ENCODE measurements around the gene ARL11.
"Not testable (repeated sequence)": the region's sequence is repeated elsewhere in the genome, so short reads cannot be mapped to it uniquely, and the experiment has no call there.

The ARL11 gene

DNA sequence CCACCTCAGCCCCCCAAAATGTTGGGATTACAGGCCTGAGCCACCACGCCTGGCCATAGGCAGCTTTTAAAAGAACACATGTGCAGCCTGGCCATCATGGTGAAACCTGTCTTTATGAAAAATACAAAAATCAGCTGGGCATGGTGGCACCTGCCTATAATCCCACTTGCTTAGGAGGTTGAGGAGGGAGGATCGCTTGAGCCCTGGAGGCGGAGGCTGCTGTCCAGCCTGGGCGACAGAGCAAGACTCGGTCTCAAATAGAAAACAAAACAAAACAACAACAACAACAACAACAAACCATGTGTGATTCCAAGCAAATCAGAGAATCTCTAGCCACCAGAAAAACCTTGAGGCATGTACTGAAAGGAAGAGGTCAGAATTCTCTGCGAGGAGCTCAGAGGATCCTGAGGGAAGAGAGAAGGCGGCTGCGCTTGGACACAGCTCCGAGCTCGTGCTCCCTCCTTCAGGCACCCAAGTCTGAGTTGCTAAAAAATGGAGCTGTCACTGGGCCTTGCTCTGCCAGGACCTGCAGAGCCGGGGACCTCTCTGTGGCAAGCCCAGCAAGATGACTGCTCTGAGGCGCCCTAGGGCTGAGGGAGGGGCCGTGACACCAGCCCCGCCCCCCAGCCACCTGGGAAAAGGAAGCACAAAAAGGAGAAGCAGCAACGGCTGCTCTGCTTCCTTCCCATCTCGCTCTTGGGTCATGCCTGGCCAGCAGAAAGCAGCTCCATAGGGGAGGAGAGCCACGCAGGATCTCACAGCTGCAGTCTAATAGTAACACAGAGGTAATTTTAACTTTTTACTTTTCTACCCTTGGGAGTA is at the start of gene ARL11:
ARL11 (plus strand) TSS at position 677 of the 822 bp plus-strand sequence. CDS start 1,941 bp downstream, outside the sequence.
- ATAC-seq (peak; percentile 87), DNase-seq (peak; percentile 77)

DNA sequence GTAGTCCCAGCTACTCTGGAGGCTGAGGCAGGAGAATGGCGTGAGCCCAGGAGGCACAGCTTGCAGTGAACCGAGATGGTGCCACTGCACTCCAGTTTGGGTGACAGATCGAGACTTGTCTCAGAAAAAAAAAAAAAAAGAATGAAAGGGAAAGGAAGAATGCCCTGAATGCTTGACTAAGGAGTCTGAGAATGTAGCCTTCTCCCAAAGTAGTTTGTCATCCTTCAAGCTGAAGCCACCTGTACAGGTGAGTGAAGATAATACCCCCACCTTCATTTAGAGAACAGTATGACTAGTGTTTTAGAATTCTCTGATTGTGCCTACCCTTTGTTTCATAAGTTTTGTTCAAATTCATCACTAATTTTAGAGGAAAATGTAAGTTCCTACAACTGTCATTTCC is 48.8 kb upstream of the ARL11 start:
- ATAC-seq (no peak), DNase-seq (no peak)

DNA sequence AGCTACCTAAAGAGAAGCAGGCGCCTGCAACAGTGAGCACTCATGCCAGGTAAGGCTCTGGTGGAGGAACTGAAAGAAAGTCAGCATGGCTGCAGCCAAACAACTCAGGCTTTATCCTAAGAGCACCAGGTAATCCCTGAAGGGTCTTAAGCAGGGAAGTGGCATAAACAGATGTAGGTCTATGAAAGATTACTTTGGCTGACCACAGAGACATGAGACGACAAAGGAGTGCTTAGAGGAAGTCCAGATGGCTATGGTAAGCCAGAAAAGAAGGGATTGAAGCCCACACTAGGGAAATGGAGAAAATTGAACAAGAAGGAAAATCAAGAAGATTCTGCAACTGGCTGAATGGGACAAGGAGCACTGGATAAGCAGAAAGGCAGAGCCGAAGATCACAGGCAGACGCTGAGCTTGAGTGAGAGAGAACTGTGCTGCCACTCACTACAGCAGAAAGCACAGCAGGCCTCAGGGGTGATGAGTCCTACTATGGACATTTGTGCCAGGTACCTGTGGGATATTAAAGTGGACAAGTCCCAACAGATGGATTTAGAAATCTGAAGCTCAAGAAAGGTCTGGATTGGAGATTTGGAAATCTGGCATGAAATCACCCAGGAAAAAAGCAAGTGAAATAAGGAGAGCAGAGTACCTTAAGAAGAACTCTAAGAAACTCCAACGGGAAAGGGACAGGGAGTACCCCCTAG is 47.2 kb upstream of the ARL11 start:
- ATAC-seq (no peak), DNase-seq (no peak)

DNA sequence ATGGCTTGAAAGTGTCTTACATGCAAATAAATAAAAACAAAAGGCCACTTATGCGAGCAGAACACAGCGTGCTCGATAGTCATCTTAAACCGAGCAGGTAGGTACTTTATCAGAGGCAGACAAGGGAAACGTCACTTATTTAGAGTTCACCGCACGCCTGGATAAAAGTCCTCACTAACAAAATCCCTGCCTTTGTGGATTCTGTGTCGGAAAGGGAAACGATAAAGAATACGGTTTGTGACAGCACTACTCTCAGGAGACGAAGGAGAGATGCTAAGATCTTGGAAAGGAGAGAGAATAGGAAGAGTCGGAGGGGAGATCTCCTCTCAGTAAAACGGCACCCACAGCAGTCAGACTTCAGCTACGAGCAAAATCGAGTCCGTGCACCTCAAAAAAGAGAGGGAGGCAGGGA is 43.5 kb upstream of the ARL11 start:
- DNase-seq (no peak), ATAC-seq (peak; percentile 1)

DNA sequence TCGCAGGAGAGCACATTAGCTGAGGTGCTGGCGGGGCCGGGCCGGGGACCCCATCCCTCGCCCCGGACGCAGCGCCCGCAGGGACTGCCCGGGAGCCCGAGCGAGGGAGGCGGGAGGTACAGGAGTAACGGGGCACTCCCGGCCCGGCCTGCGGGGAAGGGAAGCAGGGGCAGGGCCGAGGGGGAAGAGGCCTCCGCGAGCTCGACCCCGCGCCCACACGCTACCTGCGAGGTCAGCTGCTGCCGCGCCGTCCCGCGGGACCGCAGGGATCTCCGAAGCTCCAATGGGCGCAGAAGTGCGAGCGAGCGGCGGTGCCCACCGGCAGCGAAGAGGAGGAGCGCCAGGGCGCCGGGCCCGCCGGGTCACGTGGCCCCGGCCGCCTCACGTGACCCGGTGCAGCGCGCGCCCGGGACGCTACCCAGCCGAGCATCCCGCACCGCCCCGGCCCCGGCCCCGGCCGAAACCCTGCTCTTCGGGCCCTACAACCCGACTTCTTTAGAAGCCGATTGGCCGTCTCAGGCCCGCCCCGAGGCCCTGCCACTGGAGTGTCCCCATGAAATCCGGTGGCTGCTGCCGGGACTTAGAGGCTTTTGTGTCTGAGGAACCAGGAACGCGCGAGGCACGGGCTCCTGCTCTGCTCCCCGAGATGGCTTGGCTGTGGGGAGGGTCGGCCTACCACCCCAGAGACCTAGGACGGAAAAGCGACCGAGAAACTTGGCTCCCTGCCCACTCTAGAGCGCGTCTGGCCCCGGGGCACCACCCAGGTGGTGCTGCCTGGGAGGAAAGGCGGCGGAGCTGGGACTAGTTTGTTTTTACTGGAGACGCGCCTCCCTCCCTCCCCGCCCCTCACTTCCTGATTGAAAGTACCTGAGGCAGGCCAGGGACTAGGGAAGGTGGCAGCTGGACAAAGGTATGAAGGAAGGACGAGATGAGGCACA is 42.8 kb upstream of the ARL11 start, which contains the start of gene RCBTB1:
RCBTB1 (minus strand) TSS at position 339 of the 938 bp plus-strand sequence. CDS start 18,279 bp downstream, outside the sequence.
- ATAC-seq: peak; percentile 98
- DNase-seq: peak; percentile 77

DNA sequence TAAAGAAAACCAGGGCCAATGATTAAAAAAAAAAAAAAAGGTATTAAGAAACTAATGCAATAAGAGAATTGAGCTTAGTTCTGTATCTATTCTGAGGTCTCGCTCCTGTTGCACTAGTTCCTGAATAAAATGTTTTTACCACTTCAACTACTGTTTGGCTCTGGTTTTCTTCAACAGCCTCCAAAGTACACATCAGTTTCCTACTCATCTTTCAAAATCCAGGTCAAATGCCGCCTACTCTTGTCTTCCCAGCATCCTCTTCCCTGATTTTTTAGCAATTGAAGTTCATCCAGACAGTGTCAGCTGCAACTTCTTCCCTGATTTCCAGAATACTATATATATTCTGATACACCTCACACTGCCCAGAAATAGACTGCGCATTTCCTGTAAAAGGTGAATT is 41.6 kb upstream of the ARL11 start:
- DNase-seq: no peak
- no peak for ATAC-seq

DNA sequence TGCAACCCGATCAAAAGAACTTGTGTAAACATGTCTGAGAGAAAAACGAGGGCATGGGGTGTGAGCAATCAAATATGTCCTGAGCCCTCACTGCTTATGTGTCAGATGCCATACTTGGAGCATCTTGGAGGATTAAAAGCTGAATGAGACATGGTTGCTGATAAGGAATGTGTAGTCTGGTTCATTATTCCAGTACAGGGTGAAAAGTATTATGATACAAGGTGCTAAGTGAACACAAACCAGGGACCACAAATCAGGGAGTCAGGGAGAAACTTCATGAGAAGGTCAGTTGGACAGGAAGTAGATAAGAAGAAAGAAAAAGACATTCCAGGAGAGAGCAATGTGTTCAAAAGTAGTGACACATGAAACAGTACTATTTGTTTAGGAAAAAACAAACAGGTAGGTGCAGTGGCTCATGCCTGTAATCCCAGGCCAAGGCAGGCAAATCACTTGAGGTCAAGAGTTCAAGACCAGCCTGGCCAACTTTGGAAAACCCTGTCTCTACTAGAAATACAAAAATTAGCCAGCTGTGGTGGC is 40.9 kb upstream of the ARL11 start:
- DNase-seq: no peak
- no peak for ATAC-seq

DNA sequence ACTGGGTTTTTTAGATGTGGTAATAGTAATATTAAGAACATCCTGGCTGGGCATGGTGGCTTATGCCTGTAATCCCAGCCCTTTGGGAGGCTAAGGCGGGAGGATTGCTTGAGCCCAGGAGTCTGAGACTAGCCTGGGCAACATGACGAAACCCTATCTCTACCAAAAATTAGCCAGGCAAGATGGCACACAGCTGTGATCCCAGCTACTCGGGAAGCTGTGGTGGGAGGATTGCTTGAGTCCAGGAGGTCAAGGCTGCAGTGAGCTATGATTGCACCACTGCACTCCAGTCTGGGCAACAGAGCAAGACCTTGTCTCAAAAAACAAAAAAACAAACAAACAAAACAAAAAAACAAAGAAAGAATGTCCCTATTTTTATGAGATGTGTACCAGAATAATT is 37.6 kb upstream of the ARL11 start:
- ATAC-seq, DNase-seq: not testable (repeated sequence)

DNA sequence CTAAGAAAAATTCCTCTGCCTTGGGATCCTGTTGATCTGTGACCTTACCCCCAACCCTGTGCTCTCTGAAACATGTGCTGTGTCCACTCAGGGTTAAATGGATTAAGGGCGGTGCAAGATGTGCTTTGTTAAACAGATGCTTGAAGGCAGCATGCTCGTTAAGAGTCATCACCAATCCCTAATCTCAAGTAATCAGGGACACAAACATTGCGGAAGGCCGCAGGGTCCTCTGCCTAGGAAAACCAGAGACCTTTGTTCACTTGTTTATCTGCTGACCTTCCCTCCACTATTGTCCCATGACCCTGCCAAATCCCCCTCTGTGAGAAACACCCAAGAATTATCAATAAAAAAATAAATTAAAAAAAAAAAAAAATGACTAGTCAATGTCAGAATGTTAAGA is 34.4 kb upstream of the ARL11 start:
- not testable (repeated sequence) for ATAC-seq, DNase-seq

DNA sequence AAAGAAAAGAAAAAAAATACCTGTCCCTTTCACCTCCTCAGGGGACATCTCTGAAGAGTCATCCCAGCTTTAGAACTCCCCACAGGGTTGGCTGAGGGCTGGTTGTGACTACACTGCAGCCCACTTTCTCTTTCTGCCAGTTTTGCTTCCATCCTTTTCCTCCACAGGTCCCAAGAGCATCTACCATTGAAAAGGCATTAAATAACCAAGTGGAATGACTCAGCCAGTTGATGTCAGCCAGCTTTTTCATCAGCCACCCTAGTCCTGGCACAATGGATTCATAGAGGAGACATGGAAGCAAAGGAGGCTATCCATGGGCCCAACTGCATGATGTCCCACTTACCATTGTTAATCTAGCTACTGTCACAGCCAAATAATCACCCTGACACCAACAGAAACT is 33.7 kb upstream of the ARL11 start:
- ATAC-seq (no peak), DNase-seq (no peak)

DNA sequence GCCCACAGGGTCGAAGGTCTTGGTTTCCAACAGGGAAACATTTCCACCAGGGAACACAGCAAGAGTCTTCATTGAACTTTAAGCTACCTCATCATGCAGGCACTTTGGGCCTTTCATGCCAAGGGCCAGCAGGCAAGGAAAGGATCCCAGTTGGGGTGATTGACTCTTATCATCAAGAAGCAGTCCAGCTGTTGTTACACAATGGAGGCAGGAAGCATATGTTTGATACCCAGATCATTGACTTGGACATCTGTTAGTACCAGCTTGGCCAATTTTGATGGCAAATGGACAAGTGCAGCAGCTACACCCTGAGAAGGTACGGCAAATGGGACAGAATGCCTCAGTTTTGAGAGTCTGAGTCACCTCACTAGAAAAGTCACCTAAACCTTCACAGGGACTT is 32.1 kb upstream of the ARL11 start:
- DNase-seq: no peak
- ATAC-seq: no peak

DNA sequence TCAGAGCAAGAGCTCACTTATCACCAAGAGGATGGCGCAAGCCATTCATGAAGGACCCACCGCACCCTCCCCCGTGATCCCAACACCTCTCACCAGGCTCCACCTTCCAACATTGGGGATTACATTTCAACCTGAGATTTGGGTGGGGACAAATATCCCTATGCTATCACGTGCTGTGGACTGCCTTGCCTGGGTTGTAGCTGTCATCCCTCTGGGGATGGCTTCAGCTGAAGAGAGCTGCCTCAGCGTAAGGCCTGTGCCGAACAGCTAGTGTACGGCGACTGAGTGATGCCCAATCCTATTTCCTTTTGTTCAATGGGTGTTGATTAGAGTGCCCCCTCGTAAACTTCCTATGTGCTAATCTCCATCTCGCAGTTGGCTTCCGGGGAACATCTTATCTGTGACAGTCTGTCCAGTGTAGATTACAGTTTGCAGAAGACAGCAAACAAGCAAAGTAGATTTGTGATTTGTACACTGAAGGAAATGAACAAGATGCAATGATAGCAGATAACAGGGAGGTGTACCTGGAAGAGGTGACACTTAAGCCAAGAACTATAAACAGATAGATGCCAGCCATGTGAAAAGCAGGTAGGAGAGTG is 31.2 kb upstream of the ARL11 start:
- DNase-seq: no peak

DNA sequence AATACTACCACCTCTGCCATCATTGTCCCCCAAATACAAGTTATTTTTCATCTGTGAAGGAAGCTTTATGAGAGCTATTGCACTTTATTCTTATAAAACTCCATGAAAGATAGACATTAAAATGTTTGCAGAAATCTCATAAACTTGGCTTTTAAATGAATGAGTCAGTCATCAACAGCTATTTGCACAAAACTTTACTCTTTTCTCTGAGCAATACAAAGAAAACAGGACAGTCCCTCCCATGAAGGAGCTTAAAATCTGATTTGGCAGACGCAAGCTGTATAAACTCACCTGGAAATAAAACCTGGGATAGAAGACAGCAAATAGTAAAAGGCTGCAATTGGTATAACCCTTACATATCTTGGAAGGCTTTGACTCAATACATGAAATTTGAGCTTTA is 26.3 kb upstream of the ARL11 start:
- ATAC-seq: no peak
- DNase-seq: no peak

More for the DNA sequence above, 31.2 kb upstream of the ARL11 start:
- ATAC-seq: no peak

DNA sequence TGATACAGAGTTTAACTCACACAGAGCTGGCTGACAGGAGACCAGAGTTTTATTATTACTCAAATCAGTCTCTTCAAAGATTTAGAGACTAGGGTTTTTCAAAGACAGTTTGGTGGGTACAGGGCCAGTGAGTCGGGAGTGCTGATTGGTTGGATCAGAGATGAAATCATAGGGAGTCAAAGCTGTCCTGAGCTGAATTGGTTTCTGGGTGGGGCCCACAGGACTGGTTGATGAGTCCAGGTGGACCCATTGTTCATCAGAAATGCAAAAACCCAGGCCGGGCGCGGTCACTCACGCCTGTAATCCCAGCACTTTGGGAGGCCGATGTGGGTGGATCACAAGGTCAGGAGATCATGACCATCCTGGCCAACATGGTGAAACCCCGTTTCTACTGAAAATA is 25.7 kb upstream of the ARL11 start:
- DNase-seq, ATAC-seq: not testable (repeated sequence)

DNA sequence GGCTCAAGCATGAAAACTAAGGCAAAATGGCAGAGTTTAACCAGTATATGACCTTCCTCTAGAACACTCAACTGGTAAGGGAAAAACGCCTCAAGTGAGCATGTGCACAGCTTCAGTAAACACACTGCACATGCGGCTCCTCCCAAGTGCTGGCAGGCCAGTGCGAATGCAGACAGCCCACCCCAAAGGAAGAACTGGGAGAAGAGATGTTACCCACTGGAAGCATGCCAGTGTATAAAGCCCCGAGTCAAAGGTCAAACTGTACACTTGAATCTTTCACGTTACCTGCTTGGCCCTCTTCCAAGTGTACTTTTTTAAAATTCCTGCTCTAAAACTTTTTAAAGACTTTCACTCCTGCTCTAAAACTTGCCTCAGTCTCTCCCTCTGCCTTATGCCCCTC is 23.7 kb upstream of the ARL11 start:
- DNase-seq: no peak
- no peak for ATAC-seq

DNA sequence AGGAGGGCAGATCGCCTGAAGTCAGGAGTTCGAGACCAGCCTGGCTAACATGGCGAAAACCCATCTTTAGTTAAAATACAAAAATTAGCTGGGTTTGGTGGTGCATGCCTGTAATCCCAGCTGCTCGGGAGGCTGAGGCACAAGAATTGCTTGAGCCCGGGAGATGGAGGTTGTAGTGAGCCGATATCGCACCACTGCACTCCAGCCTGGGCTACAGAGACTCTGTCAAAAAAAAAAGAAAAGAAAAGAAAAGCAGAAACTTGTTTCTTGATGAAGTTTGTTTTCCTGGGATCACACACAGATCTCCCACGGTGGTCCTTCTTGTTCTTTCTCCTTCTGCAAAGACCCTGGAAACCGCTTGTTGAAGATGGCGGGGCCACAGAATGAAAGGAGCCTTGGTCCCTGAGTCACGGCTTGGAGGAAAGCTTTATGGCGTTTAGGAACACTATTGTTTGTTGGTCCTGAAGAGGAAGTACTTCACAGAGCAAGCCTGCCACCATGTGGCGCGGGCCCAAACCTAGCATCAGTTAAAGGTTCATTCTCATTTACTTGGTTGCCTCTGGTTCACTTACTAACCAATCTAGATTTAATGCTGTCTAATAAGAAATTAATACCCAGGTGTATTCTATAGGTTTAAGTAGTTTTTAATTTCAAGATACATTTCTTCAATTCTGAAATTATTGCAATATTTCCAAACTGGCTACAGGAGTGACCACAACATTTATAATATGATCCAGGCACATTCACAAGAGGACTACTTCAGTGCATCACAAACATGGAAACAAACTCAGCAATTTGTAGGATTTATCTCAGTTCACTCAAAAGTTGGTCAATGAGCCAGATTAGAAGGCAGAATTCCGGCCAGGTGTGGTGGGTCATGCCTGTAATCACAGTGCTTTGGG is 21.3 kb upstream of the ARL11 start:
- DNase-seq (peak; percentile 79), ATAC-seq (peak; percentile 98)

DNA sequence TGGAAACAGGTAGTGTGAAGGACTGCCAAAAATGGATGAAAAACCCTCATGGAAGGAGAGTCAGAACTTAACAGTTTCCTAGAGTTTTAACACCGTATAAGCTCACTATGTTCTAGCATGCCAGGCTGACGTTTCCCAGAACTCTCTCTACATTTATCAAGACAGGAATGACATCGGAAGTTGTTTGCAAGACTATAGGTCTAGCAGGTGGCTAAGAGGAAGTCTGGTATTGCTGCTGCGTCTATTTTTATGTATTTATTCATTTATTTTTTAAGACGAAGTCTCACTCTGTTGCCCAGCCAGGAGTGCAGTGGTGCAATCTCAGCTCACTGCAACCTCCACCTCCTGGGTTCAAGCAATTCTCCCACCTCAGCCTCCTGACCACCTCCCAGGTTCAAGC is 20.5 kb upstream of the ARL11 start:
- ATAC-seq (no peak), DNase-seq (no peak)

DNA sequence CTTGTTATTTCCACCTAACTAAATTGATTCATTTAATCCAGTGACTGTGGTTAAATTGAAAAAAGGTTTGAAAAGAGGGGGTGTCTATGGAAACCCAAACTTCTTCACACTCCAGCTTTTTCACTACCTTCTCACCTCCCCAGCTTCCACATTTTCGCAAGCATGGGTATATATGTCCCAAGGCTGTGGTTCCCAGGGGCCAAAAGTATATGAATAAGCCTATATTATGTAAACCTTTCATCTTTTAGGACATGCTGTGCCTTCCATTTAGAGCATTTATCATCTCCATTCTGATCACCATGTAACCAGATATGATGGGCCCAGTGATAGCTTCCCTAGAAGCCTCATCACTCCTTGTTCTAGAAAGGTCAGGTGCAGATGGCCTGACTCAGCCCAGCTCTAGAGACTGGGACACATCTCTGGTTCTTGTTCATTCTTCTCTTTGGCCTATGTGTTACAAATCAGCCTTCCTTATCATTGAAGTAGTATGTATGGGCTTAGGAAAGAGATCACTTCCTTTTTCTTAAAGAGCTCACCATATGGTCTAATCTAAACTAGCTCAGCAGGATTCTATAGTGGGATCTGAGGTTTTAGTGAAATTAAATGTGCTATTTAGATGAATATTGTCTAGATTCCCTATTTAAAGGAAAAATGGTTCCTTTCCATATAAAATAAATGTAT is 19.5 kb upstream of the ARL11 start:
- DNase-seq (no peak), ATAC-seq (no peak)

DNA sequence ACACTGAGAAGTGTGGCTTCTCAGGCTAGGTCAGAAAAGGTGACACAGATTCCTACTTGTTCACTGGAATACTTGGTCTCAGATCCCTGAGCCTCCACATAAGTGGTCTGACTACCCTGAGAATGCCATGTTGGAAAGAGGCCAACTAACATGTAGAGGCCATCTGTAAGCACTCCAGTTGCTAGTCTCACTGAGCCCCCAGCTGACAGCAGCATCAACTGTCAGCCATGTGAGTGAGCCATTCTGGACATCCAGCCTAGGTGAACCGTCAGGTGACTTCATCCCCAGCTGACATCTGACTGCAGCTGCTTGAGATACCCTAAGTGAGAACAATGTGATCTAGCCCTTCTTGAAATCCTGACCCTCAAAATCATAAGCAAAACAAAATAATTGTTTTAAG is 18.1 kb upstream of the ARL11 start:
- DNase-seq (no peak), ATAC-seq (no peak)

DNA sequence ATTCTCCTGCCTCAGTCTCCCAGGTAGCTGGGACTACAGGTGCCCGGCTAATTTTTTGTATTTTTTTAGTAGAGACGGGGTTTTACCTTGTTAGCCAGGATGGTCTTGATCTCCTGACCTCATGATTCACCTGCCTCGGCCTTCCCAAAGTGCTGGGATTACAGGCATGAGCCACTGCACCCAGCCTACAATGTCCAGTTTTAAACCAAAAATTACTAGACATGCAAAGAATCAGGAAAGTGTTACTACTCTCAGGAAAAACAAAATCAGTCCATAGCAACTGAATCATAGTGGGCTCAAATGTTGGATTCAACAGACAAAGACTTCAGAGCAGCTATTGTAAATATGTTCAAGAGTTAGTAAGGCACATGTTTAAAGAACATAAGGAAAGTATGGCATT is 16.3 kb upstream of the ARL11 start:
- not testable (repeated sequence) for DNase-seq, ATAC-seq

All from stimulated activated naive CD8-positive, alpha-beta T cell treated with anti-CD3 and anti-CD28 coated beads, Interleukin-15, Interleukin-2, amounts not matched to agents 100 U/mL and 50 U/mL, for 24 hours (primary cell).